Gastroesophageal sphincter (tissue), 4 donors: ENCODE results near the gene XRCC4. TPM values are rescaled to one million over a fixed set of nuclear protein-coding genes. Genes with fewer than 3 reads are reported as not detected.

Experiments used
- ATAC-seq: fragments of 150-250 bp; one replicate; pipeline ENCODE4 v1.9.1; 2016; ENCODE audit warnings: mild to moderate bottlenecking, moderate library complexity
- H3K27ac ChIP-seq, 4 donors: fragments of 200-600 bp; sonication (generic) in 3 of 4; 1 replicate in 3 of 4; 2 replicates in 1 of 4; pipeline ENCODE4 v1.5.1; 2016 to 2019
- H3K27me3 ChIP-seq: fragments of 200-600 bp; sonication (generic); one replicate; pipeline ENCODE4 v1.5.1; 2019
- H3K36me3 ChIP-seq, 2 donors: fragments of 200-600 bp; sonication (generic); one replicate each; pipeline ENCODE4 v1.5.1; 2019; ENCODE audit warnings: control low read depth in 1 of 2
- H3K4me1 ChIP-seq, 3 donors: fragments of 200-600 bp; sonication (generic); 1 replicate in 2 of 3; 2 replicates in 1 of 3; pipeline ENCODE4 v1.5.1; 2016 to 2019; ENCODE audit warnings: control low read depth in 2 of 3
- H3K4me3 ChIP-seq, 2 donors: fragments of 200-600 bp; sonication (generic); one replicate each; pipeline ENCODE4 v1.5.1; 2019; ENCODE audit warnings: mild to moderate bottlenecking in 1 of 2, moderate library complexity in 1 of 2
- H3K9me3 ChIP-seq, 3 donors: fragments of 200-600 bp; sonication (generic); one replicate each; pipeline ENCODE4 v1.5.1; 2017 to 2019; ENCODE audit warnings: control low read depth in 2 of 3
- CTCF ChIP-seq, 4 experiments: fragments of 200-600 bp in 2 of 4; fragments of 450-650 bp in 2 of 4; sonication (generic) in 1 of 4; IDR thresholded peaks; one replicate each; pipeline ENCODE4 v1.5.1; 2017 to 2019; ENCODE audit warnings: antibody characterized with exemption in 4 of 4, mild to moderate bottlenecking in 2 of 4, moderate library complexity in 2 of 4
- EP300 ChIP-seq: sonication (generic); formaldehyde crosslinking; IDR thresholded peaks from one replicate; pipeline ENCODE4 v1.6.1; 2017; ENCODE audit warnings: antibody characterized with exemption, mild to moderate bottlenecking
- POLR2A ChIP-seq, 2 donors: fragments of 450-650 bp; IDR thresholded peaks; one replicate each; pipeline ENCODE4 v1.6.1; 2017; ENCODE audit warnings: antibody characterized with exemption in 2 of 2, mild to moderate bottlenecking in 2 of 2, moderate library complexity in 1 of 2
- POLR2AphosphoS5 ChIP-seq: sonication (generic); formaldehyde crosslinking; IDR thresholded peaks from one replicate; pipeline ENCODE4 v1.6.1; 2017; ENCODE audit warnings: antibody characterized with exemption
- WGBS, 2 donors: methylation state at CpG; one replicate each; pipeline ENCODE4 v1.1.5; 2018; ENCODE audit warnings: low coverage in 1 of 2; 5-methylcytosine and 5-hydroxymethylcytosine counted together
- total RNA-seq, 4 donors: library from RNA; depleted of rRNA; stranded (reverse); fragments of >200 nt; gene quantifications; one replicate each; pipeline ENCODE4 v1.1.0, GENCODE V29; 2016

Gene XRCC4
- total RNA-seq, 4 donors from 2014 or later = 3.7 to 9.3 (median 5.4) TPM

GRCh38 chr5:83097689-83098231 is 20.4 kb downstream of the XRCC4 start:
- Histone ChIP-seq H3K4me1 (no peaks in the 10 kb centered on the region), H3K9me3 (peaks cover 0 to 19% (median 0%) of the 10 kb centered on the region in 3 donors), H3K4me3 (no peak overlapping the region), H3K36me3 (no peaks in the 10 kb centered on the region), H3K27me3 (no peaks in the 10 kb centered on the region), H3K27ac (no peak overlapping the region)
- TF ChIP-seq POLR2AphosphoS5 = no peak
- no peak for TF ChIP-seq EP300
- no peak for TF ChIP-seq CTCF (IDR thresholded peaks at IDR 0.05)
- TF ChIP-seq POLR2A (IDR thresholded peaks at IDR 0.05) = no peak
- 67 to 100% methylated on average over 2 of the region's 2 CpGs for WGBS, 2 donors
- ATAC-seq = no peak

GRCh38 chr5:83099001-83099400 is 21.7 kb downstream of the XRCC4 start:
- no peak for ATAC-seq
- peaks cover 0 to 8% (median 0%) of the 10 kb centered on the region in 3 donors for H3K9me3 ChIP-seq
- no peak overlapping the region for H3K4me3 ChIP-seq
- H3K27me3 ChIP-seq = no peaks in the 10 kb centered on the region
- H3K36me3 ChIP-seq = no peaks in the 10 kb centered on the region
- TF ChIP-seq POLR2AphosphoS5 (no peak), CTCF (IDR thresholded peaks at IDR 0.05) (no peak), EP300 (no peak), POLR2A (IDR thresholded peaks at IDR 0.05) (no peak)
- H3K27ac ChIP-seq = no peak overlapping the region
- H3K4me1 ChIP-seq = no peaks in the 10 kb centered on the region

- H3K4me3 ChIP-seq = no peak overlapping the region
- H3K9me3 ChIP-seq = peaks cover 0 to 3% (median 0%) of the 10 kb centered on the region in 3 donors
- H3K36me3 ChIP-seq = no peaks in the 10 kb centered on the region
- no peak overlapping the region for H3K27ac ChIP-seq
- WGBS, 2 donors = 80 to 86% methylated on average over 1 of the region's 1 CpG
- TF ChIP-seq POLR2A (IDR thresholded peaks at IDR 0.05) = no peak
- H3K27me3 ChIP-seq = no peaks in the 10 kb centered on the region
- H3K4me1 ChIP-seq = no peaks in the 10 kb centered on the region
- no peak for ATAC-seq
Observed at GRCh38 chr5:83099445-83099844, 22.1 kb downstream of the XRCC4 start.

GRCh38 chr5:83101514-83101913 is 24.2 kb downstream of the XRCC4 start:
- Histone ChIP-seq H3K4me1 (no peaks in the 10 kb centered on the region), H3K9me3 (no peaks in the 10 kb centered on the region), H3K27me3 (no peaks in the 10 kb centered on the region), H3K27ac (no peak overlapping the region), H3K4me3 (no peak overlapping the region), H3K36me3 (no peaks in the 10 kb centered on the region)
- TF ChIP-seq POLR2AphosphoS5 (no peak), EP300 (no peak), POLR2A (IDR thresholded peaks at IDR 0.05) (no peak), CTCF (IDR thresholded peaks at IDR 0.05) (no peak)
- no peak for ATAC-seq
- WGBS, 2 donors = 88% methylated on average over 1 of the region's 1 CpG; no CpG with 5 or more reads in 1 of the 2 donors

- Histone ChIP-seq H3K9me3 (no peaks in the 10 kb centered on the region), H3K4me3 (no peak overlapping the region), H3K27me3 (no peaks in the 10 kb centered on the region), H3K4me1 (no peaks in the 10 kb centered on the region), H3K36me3 (no peaks in the 10 kb centered on the region), H3K27ac (no peak overlapping the region)
- no peak for ATAC-seq
- no peak for TF ChIP-seq CTCF (IDR thresholded peaks at IDR 0.05)
- no peak for TF ChIP-seq POLR2A (IDR thresholded peaks at IDR 0.05)
- no peak for TF ChIP-seq EP300
- TF ChIP-seq POLR2AphosphoS5 = no peak
Observed at GRCh38 chr5:83102364-83102980, 25.1 kb downstream of the XRCC4 start.
